ENCODE results near the gene NACA2.
"Not testable (repeated sequence)": the region's sequence is repeated elsewhere in the genome, so short reads cannot be mapped to it uniquely, and the experiment has no call there.

The NACA2 gene

GRCh38 chr17:61598014-61598413 lies 7.0 kb upstream of the NACA2 start:
- no peak for DNase-seq

- DNase-seq: no peak
Observed at GRCh38 chr17:61597607-61598006, 6.6 kb upstream of the NACA2 start.

- no peak for DNase-seq
Observed at GRCh38 chr17:61595418-61596186, 4.6 kb upstream of the NACA2 start.

GRCh38 chr17:61594294-61594825 lies 3.3 kb upstream of the NACA2 start:
- DNase-seq: no peak

- DNase-seq: no peak
Observed at GRCh38 chr17:61593426-61593825, 2.4 kb upstream of the NACA2 start.

- DNase-seq: no peak
Observed at GRCh38 chr17:61591930-61592329, 911 bp upstream of the NACA2 start.

GRCh38 chr17:61589990-61590389 lies 1.0 kb downstream of the NACA2 start:
- DNase-seq: no peak

GRCh38 chr17:61587807-61588660 lies 3.0 kb downstream of the NACA2 start:
- no peak for DNase-seq

GRCh38 chr17:61587242-61587641 lies 3.8 kb downstream of the NACA2 start:
- DNase-seq: no peak

GRCh38 chr17:61586622-61587021 lies 4.4 kb downstream of the NACA2 start:
- DNase-seq: not testable (repeated sequence)

GRCh38 chr17:61586031-61586566 lies 4.9 kb downstream of the NACA2 start:
- no peak for DNase-seq

GRCh38 chr17:61584866-61585265 lies 6.2 kb downstream of the NACA2 start:
- no peak for DNase-seq

- DNase-seq: no peak
Observed at GRCh38 chr17:61584266-61584665, 6.8 kb downstream of the NACA2 start.

GRCh38 chr17:61583660-61584264 lies 7.3 kb downstream of the NACA2 start:
- no peak for DNase-seq

- DNase-seq: peak; percentile 64
Observed at GRCh38 chr17:61583242-61583641, 7.8 kb downstream of the NACA2 start.

GRCh38 chr17:61582593-61582992 lies 8.4 kb downstream of the NACA2 start:
- no peak for DNase-seq

- DNase-seq: no peak
Observed at GRCh38 chr17:61581611-61582349, 9.2 kb downstream of the NACA2 start.

GRCh38 chr17:61580502-61580901 lies 10.5 kb downstream of the NACA2 start:
- no peak for DNase-seq

- DNase-seq: peak; percentile 12
Observed at GRCh38 chr17:61579961-61580360, 11.1 kb downstream of the NACA2 start.

- DNase-seq: no peak
Observed at GRCh38 chr17:61579347-61579746, 11.7 kb downstream of the NACA2 start.

- no peak for DNase-seq
Observed at GRCh38 chr17:61578645-61579044, 12.4 kb downstream of the NACA2 start.

- DNase-seq: no peak
Observed at GRCh38 chr17:61575983-61576382, 15.0 kb downstream of the NACA2 start.

Data from fibroblast of skin of right biceps (primary cell).